GM12878 (cell line): ENCODE measurements around the gene CDH4.

Source experiments
- BHLHE40 ChIP-seq, 2 experiments: fragments of 450-650 bp in 1 of 2; IDR thresholded peaks; 2 replicates each; pipeline ENCODE4 v1.6.1; 2011 to 2017; ENCODE audit warnings: low read depth in 2 of 2, borderline replicate concordance in 1 of 2, improper control_type of control experiment in 1 of 2, low read length in 1 of 2, mild to moderate bottlenecking in 1 of 2
- POLR2AphosphoS5 ChIP-seq: IDR thresholded peaks from 2 replicates; pipeline ENCODE4 v1.6.1; 2011; ENCODE audit warnings: mild to moderate bottlenecking, low read length, inconsistent platforms

GRCh38 chr20:61527626-61528025 lies 275.6 kb downstream of the CDH4 start:
- TF ChIP-seq POLR2AphosphoS5 (no peak), BHLHE40 (IDR thresholded peaks at IDR 0.05; ENCODE audit: borderline replicate concordance in 1 of 2, low read depth in 2 of 2, low read length in 1 of 2) (no peak)
